SKM-1 treated with dmso at 0.1 percent for 144 hours (cell line): ENCODE data around the gene SARDH.

Experiments
- DNase-seq: peaks from one replicate; lab custom pipeline; 2025; ENCODE audit not compliant: unreplicated experiment; lab: John Stamatoyannopoulos, UW

SARDH gene

GRCh38 chr9:133737774-133738639, at the start of gene SARDH:
Gene SARDH, minus strand, starts transcription at chr9:133738352. Its CDS starts 4,179 bp downstream, at chr9:133734173.
- DNase-seq = no peak

- DNase-seq = no peak
Observed at GRCh38 chr9:133787754-133788025, 49.5 kb upstream of the SARDH start.

GRCh38 chr9:133786907-133787753, 49.0 kb upstream of the SARDH start:
- DNase-seq = no peak

GRCh38 chr9:133786371-133786753, 48.2 kb upstream of the SARDH start:
- peak; percentile 5 for DNase-seq

- DNase-seq = no peak
Observed at GRCh38 chr9:133785753-133786370, 47.7 kb upstream of the SARDH start.

- DNase-seq = no peak
Observed at GRCh38 chr9:133784731-133785561, 46.8 kb upstream of the SARDH start.

GRCh38 chr9:133783331-133783731, 45.2 kb upstream of the SARDH start:
- no peak for DNase-seq

GRCh38 chr9:133782157-133783130, 44.3 kb upstream of the SARDH start:
- peak; percentile 56 for DNase-seq

GRCh38 chr9:133781828-133782135, 43.6 kb upstream of the SARDH start:
- DNase-seq = no peak

GRCh38 chr9:133780962-133781827, 43.0 kb upstream of the SARDH start:
- no peak for DNase-seq

GRCh38 chr9:133780404-133780945, 42.3 kb upstream of the SARDH start:
- no peak for DNase-seq

GRCh38 chr9:133779516-133780403, 41.6 kb upstream of the SARDH start:
- DNase-seq = no peak

- DNase-seq = no peak
Observed at GRCh38 chr9:133779081-133779480, 40.9 kb upstream of the SARDH start.

GRCh38 chr9:133778336-133779013, 40.3 kb upstream of the SARDH start:
- DNase-seq = no peak

GRCh38 chr9:133777871-133778270, 39.7 kb upstream of the SARDH start:
- DNase-seq = no peak

GRCh38 chr9:133777068-133777791, 39.1 kb upstream of the SARDH start:
- DNase-seq = no peak
